WTC11 (cell line): Measurements from ENCODE around the gene NSF. TPM values are rescaled to one million over a fixed set of nuclear protein-coding genes. Genes with fewer than 3 reads are reported as not detected.

Experiments used
- ATAC-seq: fragments of 200-7000 bp; cut with Tn5 transposase; 2 replicates; pipeline ENCODE4 v1.10.0; 2021; ENCODE audit warnings: mild to moderate bottlenecking, moderate library complexity
- CTCF ChIA-PET: fragments of 300-600 bp; sonication (Branson Sonifier 250); formaldehyde crosslinking; loops from one replicate; lab custom pipeline; 2021; ENCODE audit warnings: antibody characterized with exemption; lab: Charles Lee
- POLR2A ChIA-PET: fragments of 350-600 bp; sonication (Branson Sonifier 250); formaldehyde crosslinking; loops from one replicate; lab custom pipeline; 2021; ENCODE audit warnings: antibody characterized with exemption; lab: Charles Lee
- DNase-seq: peaks from one replicate; pipeline ENCODE4 v3.0.0; 2021; ENCODE audit warnings: low spot score
- H3K27ac Mint-ChIP-seq: 2 replicates; pipeline ENCODE4 v1.8.0; 2021; ENCODE audit warnings: mixed read lengths
- H3K27me3 Mint-ChIP-seq: 2 replicates; pipeline ENCODE4 v1.8.0; 2021; ENCODE audit warnings: low read depth, mild to moderate bottlenecking, moderate library complexity, mixed read lengths
- H3K36me3 Mint-ChIP-seq: 2 replicates; pipeline ENCODE4 v1.8.0; 2021; ENCODE audit warnings: mixed read lengths
- H3K4me1 Mint-ChIP-seq: 2 replicates; pipeline ENCODE4 v1.8.0; 2022; ENCODE audit warnings: mixed read lengths
- H3K4me3 Mint-ChIP-seq: 2 replicates; pipeline ENCODE4 v1.8.0; 2021; ENCODE audit warnings: mild to moderate bottlenecking, moderate library complexity, mixed read lengths
- H3K9me3 Mint-ChIP-seq: 2 replicates; pipeline ENCODE4 v1.8.0; 2021; ENCODE audit warnings: mixed read lengths
- ATF3 ChIP-seq: sonication (generic); formaldehyde crosslinking; conservative IDR thresholded peaks from 2 replicates; pipeline ENCODE4 v1.8.1; 2022; ENCODE audit warnings: mild to moderate bottlenecking, missing genetic modification reagents
- CREM ChIP-seq: sonication (generic); formaldehyde crosslinking; IDR thresholded peaks from 2 replicates; pipeline ENCODE4 v1.8.1; 2022; ENCODE audit warnings: mild to moderate bottlenecking, missing genetic modification reagents, moderate library complexity
- ELF4 ChIP-seq: sonication (generic); formaldehyde crosslinking; IDR thresholded peaks from 2 replicates; pipeline ENCODE4 v1.8.1; 2022; ENCODE audit warnings: low read depth, mild to moderate bottlenecking, moderate library complexity, missing genetic modification reagents
- HMGA2 ChIP-seq: fragments of 250-450 bp; sonication (Bioruptor Pico); IDR thresholded peaks from 2 replicates; pipeline ENCODE4 v1.4.0; 2021; ENCODE audit warnings: mild to moderate bottlenecking, moderate library complexity
- IRF1 ChIP-seq: sonication (generic); formaldehyde crosslinking; IDR thresholded peaks from 2 replicates; pipeline ENCODE4 v1.8.0; 2023; ENCODE audit warnings: missing genetic modification reagents
- JAZF1 ChIP-seq: fragments of 250-450 bp; sonication (Bioruptor Pico); IDR thresholded peaks from 2 replicates; pipeline ENCODE4 v1.9.0; 2021; ENCODE audit warnings: moderate library complexity, mild to moderate bottlenecking, inconsistent platforms
- KAT7 ChIP-seq: sonication (generic); formaldehyde crosslinking; IDR thresholded peaks from 2 replicates; pipeline ENCODE4 v1.8.1; 2023; ENCODE audit warnings: missing genetic modification reagents, mild to moderate bottlenecking, borderline replicate concordance
- MYBL2 ChIP-seq: sonication (generic); formaldehyde crosslinking; IDR thresholded peaks from 2 replicates; pipeline ENCODE4 v1.8.1; 2023; ENCODE audit warnings: mild to moderate bottlenecking, moderate library complexity, missing genetic modification reagents
- NFE2L1 ChIP-seq: sonication (generic); formaldehyde crosslinking; IDR thresholded peaks from 2 replicates; pipeline ENCODE4 v1.8.1; 2023; ENCODE audit warnings: missing genetic modification reagents
- NR2C2 ChIP-seq: sonication (generic); formaldehyde crosslinking; IDR thresholded peaks from 2 replicates; pipeline ENCODE4 v1.8.0; 2022; ENCODE audit warnings: mild to moderate bottlenecking, missing genetic modification reagents
- PRDM15 ChIP-seq: sonication (generic); formaldehyde crosslinking; IDR thresholded peaks from 2 replicates; pipeline ENCODE4 v1.8.0; 2022; ENCODE audit warnings: missing genetic modification reagents
- RORB ChIP-seq: fragments of 250-450 bp; sonication (Bioruptor Pico); IDR thresholded peaks from 2 replicates; pipeline ENCODE4 v1.9.0; 2021; ENCODE audit warnings: mild to moderate bottlenecking
- SMAD3 ChIP-seq: sonication (generic); formaldehyde crosslinking; IDR thresholded peaks from 2 replicates; pipeline ENCODE4 v1.8.0; 2022; ENCODE audit warnings: missing genetic modification reagents, mild to moderate bottlenecking, borderline replicate concordance
- TCF7 ChIP-seq: sonication (generic); formaldehyde crosslinking; IDR thresholded peaks from 2 replicates; pipeline ENCODE4 v1.8.0; 2022; ENCODE audit warnings: mild to moderate bottlenecking, low read depth, missing genetic modification reagents, moderate library complexity
- TEAD4 ChIP-seq: sonication (generic); formaldehyde crosslinking; IDR thresholded peaks from 2 replicates; pipeline ENCODE4 v1.8.0; 2022; ENCODE audit warnings: mild to moderate bottlenecking, missing genetic modification reagents
- TP53 ChIP-seq: sonication (generic); formaldehyde crosslinking; IDR thresholded peaks from 2 replicates; pipeline ENCODE4 v1.8.1; 2023; ENCODE audit warnings: mild to moderate bottlenecking, missing genetic modification reagents
- ZNF121 ChIP-seq: sonication (generic); formaldehyde crosslinking; IDR thresholded peaks from 2 replicates; pipeline ENCODE4 v1.8.0; 2023; ENCODE audit warnings: missing genetic modification reagents
- ZNF219 ChIP-seq: sonication (generic); formaldehyde crosslinking; IDR thresholded peaks from 2 replicates; pipeline ENCODE4 v1.8.0; 2023; ENCODE audit warnings: missing genetic modification reagents, mild to moderate bottlenecking, borderline replicate concordance
- ZNF416 ChIP-seq: fragments of 250-450 bp; sonication (Bioruptor Pico); IDR thresholded peaks from 2 replicates; pipeline ENCODE4 v1.9.0; 2021; ENCODE audit warnings: mild to moderate bottlenecking, inconsistent platforms
- ZNF532 ChIP-seq: fragments of 250-450 bp; sonication (Bioruptor Pico); IDR thresholded peaks from 2 replicates; pipeline ENCODE4 v1.9.0; 2021; ENCODE audit warnings: mild to moderate bottlenecking, borderline replicate concordance
- total RNA-seq: library from RNA; stranded (reverse); gene quantifications from 3 replicates; pipeline ENCODE4 v1.2.3, GENCODE V29; 2021
- TF ChIP-seq, protein P1 (sequence below): sonication (generic); formaldehyde crosslinking; IDR thresholded peaks from 2 replicates; pipeline ENCODE4 v1.8.1; 2022; ENCODE audit warnings: low read depth, missing genetic modification reagents, borderline replicate concordance
- TF ChIP-seq, protein P2 (sequence below): fragments of 250-450 bp; sonication (Bioruptor Pico); IDR thresholded peaks from 2 replicates; pipeline ENCODE4 v1.9.0; 2021; ENCODE audit warnings: moderate library complexity, mild to moderate bottlenecking, inconsistent platforms, borderline replicate concordance

NSF gene
- total RNA-seq, 1 experiment from 2014 or later = 23.0 TPM

GRCh38 chr17:46793541-46793940 lies 203.1 kb downstream of the NSF start:
- peaks cover 11% of the 10 kb centered on the region for H3K9me3 Mint-ChIP-seq
- H3K36me3 Mint-ChIP-seq = peaks cover 13% of the 10 kb centered on the region
- H3K4me3 Mint-ChIP-seq = no peak overlapping the region
- peaks cover 33% of the 10 kb centered on the region for H3K4me1 Mint-ChIP-seq
- no peak for DNase-seq
- ChIA-PET CTCF (interaction anchor here (1.1 kb wide), 1 partner anchor 29 kb away, joined by 3 read pairs; no protein-coding TSS in a partner anchor), POLR2A (interaction anchor here (1.3 kb wide), 1 partner anchor 40 kb away, joined by 3 read pairs; no protein-coding TSS in a partner anchor)
- no peak overlapping the region for H3K27ac Mint-ChIP-seq
- H3K27me3 Mint-ChIP-seq = peaks cover 38% of the 10 kb centered on the region
- TF ChIP-seq KAT7 (CRISPR knock-in tag) (no peak), ZNF219 (CRISPR knock-in tag) (no peak)
- TF ChIP-seq, all 79 proteins: peak for 0
- no peak for ATAC-seq

DNA sequence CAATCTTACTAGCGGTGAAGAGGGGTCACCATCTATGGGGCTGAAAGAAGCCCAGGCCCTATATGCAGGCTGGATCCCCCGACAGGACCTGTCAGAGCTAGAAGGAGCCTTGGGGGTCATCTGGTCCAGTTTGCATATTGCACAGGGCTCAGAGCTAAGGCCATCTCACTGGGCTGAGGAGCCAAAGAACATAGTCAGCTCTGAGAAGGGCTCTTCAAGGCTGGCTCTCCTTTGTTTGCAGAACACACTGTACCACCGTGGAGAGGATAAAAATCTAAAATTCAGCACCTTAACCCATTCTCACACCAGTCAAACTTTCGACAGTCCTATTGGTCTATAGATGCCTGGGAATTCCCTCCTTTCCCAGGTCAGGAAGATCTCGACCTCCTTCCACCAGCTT lies 203.8 kb downstream of the NSF start:
- CTCF ChIA-PET = interaction anchor here (0.6 to 1.4 kb wide), 3 partner anchors 13 to 979 kb away, joined by 3 to 4 read pairs (median 3); no protein-coding TSS in a partner anchor
- Mint-ChIP-seq H3K4me1 (peaks cover 28% of the 10 kb centered on the region), H3K36me3 (peaks cover 10% of the 10 kb centered on the region), H3K27ac (no peak overlapping the region), H3K4me3 (no peak overlapping the region), H3K9me3 (peaks cover 8% of the 10 kb centered on the region), H3K27me3 (peaks cover 31% of the 10 kb centered on the region)
- TF ChIP-seq ZNF532 (CRISPR knock-in tag) (no peak), ELF4 (no peak), JAZF1 (CRISPR knock-in tag) (no peak), PRDM15 (CRISPR knock-in tag) (no peak), IRF1 (CRISPR knock-in tag) (no peak), SMAD3 (CRISPR knock-in tag) (no peak), MYBL2 (CRISPR knock-in tag) (no peak), TP53 (CRISPR knock-in tag) (no peak), RORB (no peak), ZNF416 (CRISPR knock-in tag) (no peak), ZNF121 (CRISPR knock-in tag) (no peak), ATF3 (CRISPR knock-in tag) (no peak), CREM (CRISPR knock-in tag) (no peak), NFE2L1 (CRISPR knock-in tag) (no peak), TEAD4 (CRISPR knock-in tag) (no peak), TCF7 (CRISPR knock-in tag) (no peak), HMGA2 (CRISPR knock-in tag) (no peak), NR2C2 (CRISPR knock-in tag) (no peak)
- TF ChIP-seq, protein P1, sequence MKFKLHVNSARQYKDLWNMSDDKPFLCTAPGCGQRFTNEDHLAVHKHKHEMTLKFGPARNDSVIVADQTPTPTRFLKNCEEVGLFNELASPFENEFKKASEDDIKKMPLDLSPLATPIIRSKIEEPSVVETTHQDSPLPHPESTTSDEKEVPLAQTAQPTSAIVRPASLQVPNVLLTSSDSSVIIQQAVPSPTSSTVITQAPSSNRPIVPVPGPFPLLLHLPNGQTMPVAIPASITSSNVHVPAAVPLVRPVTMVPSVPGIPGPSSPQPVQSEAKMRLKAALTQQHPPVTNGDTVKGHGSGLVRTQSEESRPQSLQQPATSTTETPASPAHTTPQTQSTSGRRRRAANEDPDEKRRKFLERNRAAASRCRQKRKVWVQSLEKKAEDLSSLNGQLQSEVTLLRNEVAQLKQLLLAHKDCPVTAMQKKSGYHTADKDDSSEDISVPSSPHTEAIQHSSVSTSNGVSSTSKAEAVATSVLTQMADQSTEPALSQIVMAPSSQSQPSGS (CRISPR knock-in tag) = no peak
- TF ChIP-seq, protein P2, sequence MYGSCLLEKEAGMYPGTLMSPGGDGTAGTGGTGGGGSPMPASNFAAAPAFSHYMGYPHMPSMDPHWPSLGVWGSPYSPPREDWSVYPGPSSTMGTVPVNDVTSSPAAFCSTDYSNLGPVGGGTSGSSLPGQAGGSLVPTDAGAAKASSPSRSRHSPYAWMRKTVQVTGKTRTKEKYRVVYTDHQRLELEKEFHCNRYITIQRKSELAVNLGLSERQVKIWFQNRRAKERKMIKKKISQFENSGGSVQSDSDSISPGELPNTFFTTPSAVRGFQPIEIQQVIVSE (CRISPR knock-in tag) = no peak
- POLR2A ChIA-PET = interaction anchor here (0.7 kb wide), 1 partner anchor 140 kb away, joined by 7 read pairs; no protein-coding TSS in a partner anchor
- ATAC-seq (no peak), DNase-seq (no peak)
